CD4-positive, alpha-beta T cell treated with Interleukin-6 for 4 hours (primary cell): ENCODE results near the gene MAGEA12.
"Not testable (repeated sequence)": the region's sequence is repeated elsewhere in the genome, so short reads cannot be mapped to it uniquely, and the experiment has no call there.

Source experiments
- DNase-seq: peaks from one replicate; pipeline ENCODE4 v3.0.0-alpha.2; 2020; ENCODE audit warnings: mixed read lengths

Gene MAGEA12

DNA sequence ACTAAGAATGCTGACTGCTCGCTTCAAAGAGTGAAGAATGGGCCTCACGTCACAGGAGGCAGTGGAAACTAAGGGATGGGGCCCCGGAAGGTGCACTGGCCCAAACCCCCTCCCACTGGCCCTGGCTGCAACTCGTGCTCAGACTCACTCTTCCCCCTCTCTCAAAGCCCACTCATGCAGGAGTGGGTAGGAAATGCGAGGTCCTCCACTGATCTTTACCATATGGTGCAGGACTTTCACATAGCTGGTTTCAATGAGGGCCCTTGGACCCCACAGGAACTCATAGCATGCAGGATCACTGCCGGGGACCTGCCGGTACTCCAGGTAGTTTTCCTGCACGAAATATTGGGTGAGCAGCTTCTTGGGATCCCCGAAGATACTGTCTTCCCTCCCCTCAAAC is 33.0 kb downstream of the MAGEA12 start:
- DNase-seq, result not testable (repeated sequence)

DNA sequence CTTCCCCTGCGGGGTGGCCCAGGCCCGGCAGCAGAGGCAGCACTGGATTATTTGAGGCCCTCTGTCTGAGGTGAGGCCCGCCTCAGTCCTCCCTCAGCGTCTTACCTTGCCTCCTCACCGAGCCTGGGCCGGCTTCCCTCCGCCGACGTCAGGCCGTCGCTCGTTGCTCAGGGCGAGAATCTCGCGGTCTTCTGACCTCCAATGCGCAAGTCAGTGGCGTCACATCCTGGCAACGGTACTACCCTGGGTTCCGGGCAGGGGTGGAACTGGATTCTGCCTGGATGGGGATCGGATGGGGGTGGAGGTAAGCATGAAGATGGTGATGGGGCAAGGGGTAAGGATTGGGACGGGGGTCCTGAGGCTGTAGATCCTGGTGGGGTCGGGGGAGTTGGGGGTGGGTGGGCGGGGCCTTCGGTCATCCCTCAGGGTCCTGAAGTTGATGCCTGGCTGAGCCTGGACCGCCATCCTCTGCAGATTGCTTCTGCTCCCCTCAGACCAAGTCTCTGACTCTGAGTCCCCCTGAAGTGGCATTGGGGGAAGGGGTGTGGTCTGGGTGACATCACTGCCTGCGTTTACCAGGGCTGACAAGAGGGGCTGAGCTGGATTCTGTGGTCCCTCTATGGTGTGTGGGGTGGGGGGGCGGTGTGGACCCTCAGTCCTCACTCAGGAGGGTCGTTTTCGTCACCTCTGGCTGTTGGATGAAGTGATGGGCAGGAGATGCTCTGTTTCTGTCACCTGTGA is 36.2 kb downstream of the MAGEA12 start, which contains the start of gene MAGEA6:
MAGEA6 (minus strand) TSS at position 141 of the 741 bp plus-strand sequence. CDS start 2,039 bp downstream, outside the sequence.
- not testable (repeated sequence) for DNase-seq

- not testable (repeated sequence) for DNase-seq
Observed at GRCh38 chrX:152787062-152787461, 53.5 kb downstream of the MAGEA12 start.
